ENCODE results near the gene VEGFD.

VEGFD gene

DNA sequence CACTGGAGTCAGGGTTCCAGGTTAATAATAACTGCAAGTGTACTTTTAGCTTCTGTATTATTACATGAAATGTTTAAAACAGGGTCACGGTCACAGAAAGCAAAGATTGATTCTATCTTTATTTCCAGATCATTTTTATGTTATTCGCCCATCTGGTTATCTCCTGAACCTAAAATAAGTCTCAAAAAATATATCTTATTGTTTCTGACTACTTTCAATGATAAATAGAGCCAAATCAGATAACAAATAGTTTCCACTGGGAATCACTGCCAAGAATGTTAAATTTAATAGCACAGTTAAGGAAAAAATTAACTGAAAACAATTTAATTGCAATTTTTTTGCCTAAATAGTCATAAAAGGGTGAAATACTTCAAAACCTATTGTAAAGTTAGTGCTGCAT, 17.2 kb upstream of the VEGFD start:
- in situ Hi-C loops (cut with MboI; ENCODE audit: low pct_unique_long_range_greater_than_20kb, low sequenced_read_pairs, unreplicated experiment) = no loop called here
- DNase-seq (ENCODE audit: low spot score) = no peak
- TF ChIP-seq, protein P1, sequence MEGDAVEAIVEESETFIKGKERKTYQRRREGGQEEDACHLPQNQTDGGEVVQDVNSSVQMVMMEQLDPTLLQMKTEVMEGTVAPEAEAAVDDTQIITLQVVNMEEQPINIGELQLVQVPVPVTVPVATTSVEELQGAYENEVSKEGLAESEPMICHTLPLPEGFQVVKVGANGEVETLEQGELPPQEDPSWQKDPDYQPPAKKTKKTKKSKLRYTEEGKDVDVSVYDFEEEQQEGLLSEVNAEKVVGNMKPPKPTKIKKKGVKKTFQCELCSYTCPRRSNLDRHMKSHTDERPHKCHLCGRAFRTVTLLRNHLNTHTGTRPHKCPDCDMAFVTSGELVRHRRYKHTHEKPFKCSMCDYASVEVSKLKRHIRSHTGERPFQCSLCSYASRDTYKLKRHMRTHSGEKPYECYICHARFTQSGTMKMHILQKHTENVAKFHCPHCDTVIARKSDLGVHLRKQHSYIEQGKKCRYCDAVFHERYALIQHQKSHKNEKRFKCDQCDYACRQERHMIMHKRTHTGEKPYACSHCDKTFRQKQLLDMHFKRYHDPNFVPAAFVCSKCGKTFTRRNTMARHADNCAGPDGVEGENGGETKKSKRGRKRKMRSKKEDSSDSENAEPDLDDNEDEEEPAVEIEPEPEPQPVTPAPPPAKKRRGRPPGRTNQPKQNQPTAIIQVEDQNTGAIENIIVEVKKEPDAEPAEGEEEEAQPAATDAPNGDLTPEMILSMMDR (IDR thresholded peaks at IDR 0.05; ENCODE audit: extremely low read depth, insufficient read depth, missing control alignments) = no peak

DNA sequence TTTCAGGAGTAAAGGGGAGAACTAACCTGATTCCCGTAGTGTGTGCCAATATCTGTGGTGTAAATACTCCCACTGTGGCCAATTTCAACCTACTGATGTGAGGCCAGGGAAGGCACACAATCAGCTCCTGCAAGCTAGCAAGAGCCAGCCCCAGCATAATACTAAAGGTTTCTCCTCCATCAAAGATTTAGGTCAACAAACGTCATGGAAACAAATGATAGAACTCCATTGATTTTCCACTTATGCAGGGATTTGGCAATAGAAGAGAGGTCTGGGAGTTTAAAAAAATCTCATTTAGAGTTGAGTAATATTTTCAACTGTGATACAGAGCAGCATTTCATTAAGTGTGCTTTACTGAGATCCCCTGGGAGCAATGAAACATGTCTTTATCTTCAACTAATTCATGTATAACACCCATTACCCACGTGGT, 15.8 kb upstream of the VEGFD start:
- DNase-seq (ENCODE audit: low spot score) = no peak
- in situ Hi-C loops (cut with MboI; ENCODE audit: low pct_unique_long_range_greater_than_20kb, low sequenced_read_pairs, unreplicated experiment) = no loop called here
- TF ChIP-seq, protein P1 (IDR thresholded peaks at IDR 0.05; ENCODE audit: extremely low read depth, insufficient read depth, missing control alignments) = no peak

DNA sequence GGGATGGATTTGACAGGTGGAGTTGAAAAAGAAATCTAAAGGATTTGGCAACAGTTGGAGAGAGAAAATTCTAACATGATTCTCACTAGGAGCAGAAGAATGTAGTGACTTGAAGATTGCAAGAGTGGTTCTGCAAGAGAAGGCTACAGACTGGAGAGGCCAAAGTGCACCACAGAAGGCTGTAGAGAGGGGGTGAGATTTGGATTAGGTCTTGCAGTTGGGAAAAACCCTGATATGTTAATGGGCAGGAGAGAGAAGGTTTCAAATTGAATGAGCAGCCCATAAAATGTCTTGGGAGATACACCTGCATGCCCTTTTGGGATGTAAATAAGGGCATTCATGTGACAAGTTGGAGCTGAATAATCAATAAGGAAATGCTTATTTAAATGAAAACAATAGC, 14.7 kb upstream of the VEGFD start:
- TF ChIP-seq, protein P1 (IDR thresholded peaks at IDR 0.05; ENCODE audit: extremely low read depth, insufficient read depth, missing control alignments) = no peak
- DNase-seq (ENCODE audit: low spot score) = peak; percentile 39
- in situ Hi-C loops (cut with MboI; ENCODE audit: low pct_unique_long_range_greater_than_20kb, low sequenced_read_pairs, unreplicated experiment) = no loop called here

DNA sequence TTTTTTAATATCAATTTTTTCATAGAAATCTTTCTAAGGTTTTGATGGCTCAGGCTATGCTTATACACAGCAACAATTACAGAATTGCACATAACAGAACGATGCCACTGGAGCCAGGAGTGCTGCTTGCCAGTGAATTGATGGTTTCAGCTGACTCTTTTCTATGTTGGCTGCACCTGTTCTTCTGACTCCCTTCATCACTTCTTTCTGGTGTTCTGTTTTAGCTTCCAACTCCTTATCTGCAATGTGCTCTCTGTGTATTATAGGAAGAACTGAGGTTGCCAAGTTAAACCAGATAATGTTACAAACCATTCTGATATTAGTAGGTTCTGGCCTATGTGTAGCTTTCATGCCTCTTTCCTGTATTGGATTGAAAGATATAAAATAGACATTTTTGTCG, 11.6 kb upstream of the VEGFD start:
- in situ Hi-C loops (cut with MboI; ENCODE audit: low pct_unique_long_range_greater_than_20kb, low sequenced_read_pairs, unreplicated experiment) = no loop called here
- no peak for DNase-seq (ENCODE audit: low spot score)
- TF ChIP-seq, protein P1 (IDR thresholded peaks at IDR 0.05; ENCODE audit: extremely low read depth, insufficient read depth, missing control alignments) = no peak

DNA sequence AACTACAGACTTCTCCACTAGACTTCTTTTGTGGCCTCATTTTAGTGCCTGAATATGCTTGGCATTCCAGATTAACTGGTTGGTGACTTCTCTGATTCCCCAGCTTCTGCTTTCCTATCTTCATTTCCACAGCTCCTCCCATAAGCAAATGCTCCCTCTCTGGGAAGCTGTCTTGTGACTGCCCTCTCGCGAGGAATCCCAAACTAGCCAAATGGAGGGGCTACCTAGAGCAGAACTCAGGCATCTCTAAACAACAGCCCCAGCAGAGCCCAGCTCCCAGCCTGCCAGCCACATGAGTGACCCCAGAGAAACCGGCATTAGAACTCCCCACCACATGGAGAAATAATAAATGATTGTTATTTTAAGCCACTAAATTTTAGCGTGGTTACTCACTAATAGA, 7.6 kb upstream of the VEGFD start:
- in situ Hi-C loops (cut with MboI; ENCODE audit: low pct_unique_long_range_greater_than_20kb, low sequenced_read_pairs, unreplicated experiment) = no loop called here
- DNase-seq (ENCODE audit: low spot score) = no peak
- TF ChIP-seq, protein P1 (IDR thresholded peaks at IDR 0.05; ENCODE audit: extremely low read depth, insufficient read depth, missing control alignments) = no peak

DNA sequence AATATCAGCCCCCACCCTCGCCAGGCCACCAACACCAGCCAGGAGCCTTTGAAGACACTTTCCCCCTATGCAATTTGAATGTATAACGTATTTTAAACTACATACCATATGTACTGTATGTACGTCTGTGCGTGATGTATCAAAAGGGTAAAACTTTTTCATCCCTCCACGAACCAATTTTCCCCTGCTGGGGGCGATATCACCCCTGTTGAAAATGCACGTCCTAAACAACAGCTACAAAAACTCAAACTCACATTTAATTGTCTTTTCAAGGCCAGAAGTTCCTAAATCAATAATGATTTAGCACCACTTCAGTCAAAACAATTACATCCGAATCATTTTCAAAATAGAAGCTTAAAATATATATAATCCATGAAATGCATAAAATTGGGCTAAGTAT, 1.4 kb downstream of the VEGFD start:
- TF ChIP-seq, protein P1 (IDR thresholded peaks at IDR 0.05; ENCODE audit: extremely low read depth, insufficient read depth, missing control alignments) = no peak
- in situ Hi-C loops (cut with MboI; ENCODE audit: low pct_unique_long_range_greater_than_20kb, low sequenced_read_pairs, unreplicated experiment) = no loop called here
- no peak for DNase-seq (ENCODE audit: low spot score)

DNA sequence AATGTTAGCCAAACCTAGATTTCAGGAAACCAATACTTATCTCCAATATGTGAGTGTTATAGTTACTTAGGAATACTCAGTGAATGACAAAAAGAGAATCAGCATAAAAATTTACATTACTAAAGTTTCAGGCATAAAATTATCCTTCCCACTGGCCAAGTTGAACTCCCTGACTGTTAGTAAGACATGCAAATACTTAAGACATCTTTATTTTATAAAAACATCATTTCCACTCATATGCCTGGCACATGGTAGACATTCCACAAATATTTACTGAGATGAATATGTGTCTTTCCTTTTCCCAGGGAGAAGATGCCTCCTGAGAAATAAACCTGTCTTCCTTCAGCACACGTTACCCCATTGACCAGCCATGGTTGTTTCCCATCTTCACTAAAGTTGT, 7.3 kb downstream of the VEGFD start:
- in situ Hi-C loops (cut with MboI; ENCODE audit: low pct_unique_long_range_greater_than_20kb, low sequenced_read_pairs, unreplicated experiment) = no loop called here
- TF ChIP-seq, protein P1 (IDR thresholded peaks at IDR 0.05; ENCODE audit: extremely low read depth, insufficient read depth, missing control alignments) = no peak
- no peak for DNase-seq (ENCODE audit: low spot score)
